Coronary artery (tissue), 2 donors: Measurements from ENCODE around the gene CCDC136.

ENCODE experiments used
- DNase-seq: peaks from one replicate; pipeline ENCODE4 v3.0.0-alpha.2; 2017; ENCODE audit warnings: low spot score
- H3K27ac ChIP-seq, 2 donors: fragments of 200-600 bp; sonication (generic); one replicate each; pipeline ENCODE4 v1.5.1; 2016 to 2019
- H3K4me3 ChIP-seq: fragments of 200-600 bp; sonication (generic); 2 replicates; pipeline ENCODE4 v1.5.1; 2016; ENCODE audit warnings: mild to moderate bottlenecking, moderate library complexity
- CTCF ChIP-seq: fragments of 200-600 bp; sonication (generic); IDR thresholded peaks from one replicate; pipeline ENCODE4 v1.5.1; 2019; ENCODE audit warnings: antibody characterized with exemption

Gene CCDC136

GRCh38 chr7:128852537-128853254, 60.9 kb downstream of the CCDC136 start:
- Histone ChIP-seq H3K27ac (no peak overlapping the region), H3K4me3 (no peak overlapping the region)
- DNase-seq: no peak
- TF ChIP-seq CTCF: no peak

- no peak for DNase-seq
- Histone ChIP-seq H3K27ac (no peak overlapping the region), H3K4me3 (no peak overlapping the region)
- TF ChIP-seq CTCF: no peak
Observed at GRCh38 chr7:128853799-128854198, 62.0 kb downstream of the CCDC136 start.

DNA sequence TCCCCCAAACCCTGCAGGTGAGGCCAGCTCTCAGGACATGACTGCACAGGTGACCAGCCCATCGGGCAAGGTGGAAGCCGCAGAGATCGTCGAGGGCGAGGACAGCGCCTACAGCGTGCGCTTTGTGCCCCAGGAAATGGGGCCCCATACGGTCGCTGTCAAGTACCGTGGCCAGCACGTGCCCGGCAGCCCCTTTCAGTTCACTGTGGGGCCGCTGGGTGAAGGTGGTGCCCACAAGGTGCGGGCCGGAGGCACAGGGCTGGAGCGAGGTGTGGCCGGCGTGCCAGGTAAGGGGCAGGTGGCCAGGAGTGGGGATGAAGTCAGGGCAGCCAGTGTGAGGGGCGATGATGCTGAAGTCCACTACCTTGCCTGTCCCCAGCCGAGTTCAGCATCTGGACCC, 62.6 kb downstream of the CCDC136 start:
- H3K27ac ChIP-seq: no peak overlapping the region
- DNase-seq: no peak
- no peak for TF ChIP-seq CTCF
- no peak overlapping the region for H3K4me3 ChIP-seq

DNA sequence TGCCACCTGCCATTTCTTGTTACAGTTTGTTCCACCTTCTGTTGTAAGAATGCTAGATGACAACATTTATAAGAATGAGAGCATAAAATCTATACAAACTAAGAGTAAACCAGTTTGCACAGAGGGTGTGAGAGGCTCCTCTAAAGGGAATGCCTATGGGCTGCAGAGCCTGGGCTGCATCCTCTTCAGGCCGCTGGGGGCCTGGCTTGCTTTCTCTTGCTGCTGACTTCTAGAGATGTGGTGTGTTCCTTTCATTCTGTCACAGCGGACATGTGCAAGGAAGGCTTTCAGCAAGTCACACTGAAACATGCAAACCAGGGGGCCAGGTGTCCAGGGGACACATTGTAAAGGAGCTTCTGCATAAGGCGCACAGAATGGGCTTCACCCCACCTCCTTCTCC, 63.8 kb downstream of the CCDC136 start:
- H3K4me3 ChIP-seq: no peak overlapping the region
- TF ChIP-seq CTCF: no peak
- no peak for DNase-seq
- H3K27ac ChIP-seq: no peak overlapping the region

GRCh38 chr7:128856001-128856718, 64.4 kb downstream of the CCDC136 start:
- Histone ChIP-seq H3K4me3 (no peak overlapping the region), H3K27ac (no peak overlapping the region)
- no peak for DNase-seq
- TF ChIP-seq CTCF: no peak

DNA sequence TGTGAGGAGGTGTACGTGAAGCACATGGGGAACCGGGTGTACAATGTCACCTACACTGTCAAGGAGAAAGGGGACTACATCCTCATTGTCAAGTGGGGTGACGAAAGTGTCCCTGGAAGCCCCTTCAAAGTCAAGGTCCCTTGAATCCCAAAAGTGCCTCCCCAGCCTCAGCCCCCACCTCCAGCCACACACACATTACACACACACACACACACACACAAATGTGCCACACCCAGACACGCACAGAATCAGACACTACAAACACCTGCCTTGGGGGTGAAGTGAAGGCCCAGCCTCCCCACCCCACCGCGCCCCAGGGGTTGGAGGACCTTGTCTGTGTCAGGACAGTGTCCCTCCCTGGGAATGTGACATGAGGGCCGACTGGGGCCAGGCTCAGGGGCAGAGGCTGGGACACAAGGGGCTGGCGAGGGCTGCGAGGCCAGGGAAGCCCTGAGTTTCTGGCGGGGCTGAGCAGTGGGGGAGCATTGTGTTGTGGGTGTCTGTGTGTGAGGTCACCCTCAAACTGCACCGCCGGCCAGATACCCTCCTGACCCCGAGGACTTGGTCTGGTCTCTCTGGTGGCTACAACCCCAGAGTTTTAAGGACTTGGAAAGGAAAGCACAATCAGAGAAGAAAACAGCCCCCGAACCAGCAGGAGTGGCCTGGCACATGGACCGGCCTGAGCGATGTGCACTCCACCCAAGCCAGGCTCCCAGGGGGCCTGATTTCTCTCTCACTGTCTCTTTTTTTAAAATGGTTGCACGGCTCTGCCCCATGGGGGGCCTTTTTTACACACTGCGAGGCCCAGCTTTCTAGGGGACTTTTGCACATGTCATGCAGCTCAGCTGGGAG, 66.8 kb downstream of the CCDC136 start:
- Histone ChIP-seq H3K27ac (peak overlapping the region; percentile 77 to 86), H3K4me3 (no peak overlapping the region)
- TF ChIP-seq CTCF: no peak
- no peak for DNase-seq
